Limb (tissue), 2 donors: ENCODE results near the gene AHI1.
"Not testable (repeated sequence)": the region's sequence is repeated elsewhere in the genome, so short reads cannot be mapped to it uniquely, and the experiment has no call there.

Experiments used
- DNase-seq, 2 donors: peaks; one replicate each; pipeline ENCODE4 v3.0.0-alpha.2; 2016; ENCODE audit errors: extremely low spot score in 2 of 2

Gene AHI1

DNA sequence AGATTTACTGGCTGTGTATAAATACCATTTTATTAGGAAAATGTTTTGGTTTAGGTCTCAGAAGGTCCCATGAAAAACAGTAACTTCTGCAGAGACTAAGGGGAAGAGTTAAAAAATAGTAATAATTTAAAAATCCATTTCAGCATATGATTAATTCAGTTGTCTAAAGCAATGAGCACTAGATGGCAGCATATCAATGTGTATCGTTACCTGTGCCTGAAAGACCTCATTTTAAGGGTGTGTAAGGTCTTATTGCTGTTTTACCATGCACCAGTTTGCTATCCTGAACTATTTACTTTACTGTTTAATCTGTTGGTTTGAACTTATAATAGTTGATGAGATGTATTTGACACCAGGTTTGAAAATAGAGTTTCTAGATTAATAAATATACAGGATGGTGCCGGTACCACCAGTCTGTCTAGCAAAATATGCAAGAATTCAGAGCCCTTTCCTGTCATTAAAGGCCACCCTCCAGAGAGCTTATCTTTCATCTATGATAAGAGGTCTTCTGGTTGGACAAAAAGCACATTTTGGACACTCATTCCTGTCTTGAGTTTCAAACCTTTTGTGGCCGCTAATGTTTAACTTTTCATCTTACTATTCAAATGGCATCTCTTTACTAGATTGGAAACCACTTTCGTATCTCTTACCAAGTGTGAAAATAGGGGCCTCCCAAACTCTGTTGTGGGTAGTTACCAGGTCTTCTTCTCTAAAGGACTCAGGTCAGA lies 8.9 kb upstream of the AHI1 start:
- peak in 1 of 2 donors; percentile 64 for DNase-seq

DNA sequence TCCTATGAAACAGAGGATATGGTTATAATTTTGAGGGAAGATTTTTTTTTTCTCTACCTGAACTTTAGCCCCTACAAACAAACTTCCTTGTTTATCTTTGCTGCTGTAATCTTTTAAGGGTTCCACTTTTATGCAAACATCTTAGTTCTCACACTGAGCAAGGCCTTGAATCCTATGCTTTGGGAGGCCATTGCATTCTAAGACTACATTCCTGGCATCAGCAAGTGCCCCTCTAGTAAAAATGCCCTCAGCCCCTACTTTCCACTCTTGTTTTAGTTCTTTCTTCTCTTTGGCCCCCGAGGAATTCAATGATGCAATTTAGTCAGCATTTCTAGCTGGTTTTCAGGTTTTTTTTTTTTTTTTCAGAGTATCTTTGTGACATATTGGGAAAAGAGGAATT lies 8.1 kb upstream of the AHI1 start:
- no peak for DNase-seq

DNA sequence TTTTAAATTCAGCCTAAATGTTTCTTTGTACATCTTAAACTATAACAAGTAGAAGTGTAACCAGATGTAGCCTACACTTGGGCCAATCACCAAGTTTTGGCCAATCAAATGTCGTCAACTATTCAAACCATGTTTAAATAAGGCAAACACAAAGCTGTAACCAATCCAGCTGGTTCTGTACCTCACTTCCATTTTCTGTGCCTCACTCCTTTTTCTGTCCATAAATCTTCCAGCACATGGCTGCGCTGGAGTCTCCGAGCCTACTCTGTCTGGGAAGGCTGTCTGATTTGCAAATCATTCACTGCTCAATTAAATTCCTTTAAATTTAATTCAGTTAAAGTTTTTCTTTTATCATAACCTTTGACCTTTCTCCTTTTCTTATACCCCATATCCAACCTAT lies 7.7 kb upstream of the AHI1 start:
- DNase-seq: no peak

DNA sequence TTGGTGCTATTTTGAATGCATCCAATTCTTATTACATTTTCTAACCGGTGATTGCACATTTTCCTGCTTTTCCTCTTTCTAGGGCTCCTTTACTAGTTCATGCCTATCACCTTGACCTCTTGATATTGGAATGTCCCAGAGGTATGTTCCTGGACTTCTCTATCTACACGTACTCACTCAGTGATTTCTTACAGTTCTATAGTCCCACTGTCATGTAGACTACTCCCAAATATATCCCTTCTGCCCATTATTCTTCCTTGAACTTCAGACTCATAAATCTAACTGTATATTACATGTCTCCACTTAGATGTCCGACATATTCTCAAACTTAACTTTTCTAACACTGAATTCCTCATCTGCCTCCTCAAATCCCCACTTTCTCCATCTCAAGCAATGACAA lies 7.2 kb upstream of the AHI1 start:
- DNase-seq: no peak

DNA sequence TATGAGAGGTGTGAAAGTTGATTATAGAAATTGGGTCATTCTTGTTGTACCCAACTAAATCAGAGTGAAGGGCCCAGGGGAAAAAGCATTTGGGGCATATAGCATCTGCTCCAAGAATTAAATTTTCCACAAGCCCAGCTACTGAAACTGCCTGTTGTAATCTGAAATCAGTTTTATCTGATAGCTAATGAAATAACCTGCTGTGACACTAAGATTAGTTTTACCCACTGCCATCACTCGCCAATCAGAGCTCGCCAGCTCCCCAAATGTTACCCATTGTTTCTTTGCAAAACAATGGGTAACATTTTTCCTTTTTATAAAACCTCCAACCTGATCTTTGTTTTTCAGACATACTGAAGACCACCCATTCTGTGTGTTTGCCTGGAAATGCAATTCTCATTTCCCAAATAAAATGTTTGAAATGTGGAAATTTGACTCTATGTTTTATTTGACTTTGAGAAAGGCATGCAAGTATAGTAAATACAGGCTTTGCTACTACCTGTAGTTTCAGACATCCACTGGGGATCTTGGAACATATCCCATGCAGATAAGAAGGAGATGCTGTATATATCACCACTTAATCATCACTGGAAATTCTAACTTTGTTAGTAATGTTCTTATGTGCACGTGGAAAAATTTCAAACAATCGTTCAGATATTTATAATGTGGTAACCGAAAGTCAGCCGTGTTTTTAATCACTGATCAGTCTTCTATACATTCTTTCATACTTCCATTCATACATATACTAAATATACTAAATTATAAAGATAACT lies 6.3 kb upstream of the AHI1 start:
- no peak for DNase-seq

DNA sequence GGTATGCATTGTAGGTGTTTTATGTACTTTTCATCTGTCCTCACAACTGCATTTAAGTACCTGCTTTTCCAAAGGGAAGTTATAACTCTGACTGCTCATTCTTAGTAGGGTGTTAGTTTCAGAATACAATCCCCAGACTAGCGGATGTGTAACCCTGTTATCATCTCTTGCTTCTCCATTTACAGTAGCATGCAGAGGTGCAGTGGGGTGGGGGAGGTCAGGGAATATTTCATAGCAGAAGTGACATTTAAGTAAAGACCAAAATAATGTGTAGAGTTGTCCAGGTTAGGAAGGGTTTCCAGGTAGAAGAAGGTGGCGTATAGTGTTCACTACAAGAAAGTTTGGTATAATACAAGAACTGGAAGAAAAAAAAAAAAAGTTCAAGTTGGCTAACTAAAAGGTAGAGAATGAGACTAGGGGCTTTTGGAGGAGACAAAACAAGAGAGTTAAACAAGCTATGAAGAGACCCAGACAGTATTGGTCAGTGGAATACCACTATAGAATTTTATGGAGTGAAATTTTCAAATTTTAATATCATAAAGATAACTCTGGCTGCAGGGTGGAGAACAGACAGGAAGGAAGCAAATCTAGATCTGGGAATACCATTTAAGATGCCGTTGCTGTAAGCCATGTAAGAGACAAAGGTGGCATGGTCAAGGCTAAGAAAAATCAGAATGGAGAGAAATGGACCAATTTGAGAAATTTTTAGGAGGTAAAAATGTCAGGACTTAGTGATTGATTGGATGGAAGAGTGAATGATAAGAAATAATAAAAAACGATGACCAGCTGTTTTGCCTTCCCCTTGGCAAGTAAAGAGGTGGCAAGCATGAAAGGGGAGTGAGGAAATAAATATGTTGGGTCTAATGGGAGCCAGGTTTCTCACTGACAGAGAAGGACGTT lies 2.2 kb upstream of the AHI1 start:
- no peak for DNase-seq

DNA sequence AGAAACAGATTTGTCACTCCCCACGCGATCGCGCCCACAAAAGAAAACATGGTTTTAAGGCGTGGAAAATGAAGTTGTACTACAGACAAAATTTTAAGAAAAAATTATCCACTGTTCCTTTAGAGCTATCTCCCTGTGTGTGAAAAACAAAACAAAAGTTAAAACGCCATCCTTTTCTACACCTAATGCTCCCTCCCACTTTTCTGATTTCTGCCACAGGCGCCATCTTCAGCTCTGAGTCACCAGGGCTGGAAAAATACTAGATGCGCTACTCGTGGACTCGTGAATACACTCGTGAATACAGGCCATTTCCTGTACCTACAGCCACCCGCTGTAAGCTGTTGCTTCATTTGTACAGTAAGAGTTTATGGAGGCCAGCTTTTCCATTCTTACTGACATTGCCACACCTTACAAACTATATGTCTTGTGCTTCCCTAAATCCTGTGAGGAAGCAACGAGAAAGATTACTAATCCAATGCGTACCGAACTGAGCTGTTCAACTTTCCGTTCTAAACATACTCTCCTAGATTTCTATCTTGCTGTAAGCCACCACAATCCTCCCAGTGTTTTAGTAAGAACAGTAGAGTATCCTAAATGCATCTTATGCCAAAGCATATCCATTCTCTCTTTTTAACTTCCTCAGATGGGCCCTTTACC lies 773 bp upstream of the AHI1 start:
- peak; percentile 75 to 84 for DNase-seq

DNA sequence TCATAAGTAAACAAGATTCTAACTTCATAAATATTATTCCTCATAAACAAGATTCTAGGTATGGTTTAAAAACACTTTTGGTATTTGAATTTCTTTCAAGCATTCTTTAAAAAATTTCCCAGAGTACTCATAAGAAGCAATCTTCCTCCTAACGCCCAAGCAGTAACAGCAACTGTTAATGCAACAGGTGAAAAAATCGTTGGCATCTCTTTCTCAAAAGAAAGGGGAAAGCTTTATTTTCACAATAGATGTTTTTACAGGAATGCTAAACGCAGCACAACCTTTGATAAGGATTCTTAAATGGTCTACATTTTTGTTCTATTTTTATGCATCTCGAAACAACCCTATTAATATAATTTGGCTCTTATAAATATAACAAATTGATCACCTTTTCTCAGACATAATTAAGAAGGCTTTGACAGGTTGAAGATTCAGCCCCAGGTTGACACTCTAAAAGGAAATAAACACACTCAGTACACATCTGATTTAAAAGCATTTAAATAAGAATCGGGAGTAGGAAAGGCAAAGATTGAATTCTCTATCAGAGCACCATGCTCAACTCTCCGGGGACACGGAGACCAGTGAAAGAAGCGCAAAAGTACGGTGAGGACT lies 634 bp downstream of the AHI1 start:
- peak in 1 of 2 donors; percentile 10 for DNase-seq

DNA sequence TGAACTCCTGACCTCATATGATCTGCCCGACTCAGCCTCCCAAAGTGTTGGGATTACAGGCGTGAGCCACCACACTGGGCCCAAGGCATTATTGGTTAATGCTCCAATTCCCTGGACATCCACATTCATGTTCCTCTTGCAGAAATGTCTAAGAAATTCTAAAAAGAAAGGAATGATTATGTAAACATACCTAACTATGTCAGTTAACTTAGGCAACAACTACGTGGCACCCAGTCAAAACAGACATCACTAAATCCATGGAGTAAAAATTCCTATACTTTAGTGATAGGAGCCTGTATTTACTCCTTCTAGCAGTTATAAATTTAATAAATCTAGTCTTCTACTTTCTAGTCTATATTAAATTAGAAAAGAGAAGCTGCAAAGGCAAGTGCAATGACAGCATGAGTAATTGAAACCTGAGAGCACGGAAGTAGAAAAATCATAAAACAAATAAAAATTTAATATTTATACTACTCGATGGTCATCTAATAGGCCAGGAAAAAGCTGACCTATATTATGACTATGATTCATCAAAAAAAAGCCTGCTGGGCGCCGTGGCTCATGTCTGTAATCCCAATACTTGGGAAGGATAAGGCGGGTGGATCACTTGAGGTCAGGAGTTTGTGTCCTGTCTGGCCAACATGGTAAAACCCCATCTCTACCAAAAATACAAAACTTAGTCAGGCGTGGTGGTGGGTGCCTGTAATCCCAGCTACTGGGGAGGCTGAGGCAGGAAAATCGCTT lies 4.2 kb downstream of the AHI1 start:
- DNase-seq: no peak

DNA sequence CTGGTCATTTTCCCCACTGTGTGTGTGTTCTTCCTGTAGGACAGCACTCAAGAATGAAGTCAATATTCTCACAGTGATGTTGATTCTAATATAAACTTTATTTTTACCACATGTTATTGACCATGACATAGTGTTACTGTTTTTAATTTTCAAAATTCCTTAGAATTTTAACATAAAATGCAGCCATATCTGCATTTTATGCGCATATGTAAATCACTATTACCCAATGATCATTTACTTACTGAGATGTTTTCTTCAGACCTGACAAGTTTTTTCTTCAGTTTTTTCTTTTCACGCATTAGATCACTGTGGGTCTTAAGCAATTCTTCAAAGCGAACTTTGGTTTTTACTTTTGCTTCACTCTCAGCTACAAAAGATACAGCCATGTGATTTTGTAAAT lies 7.2 kb downstream of the AHI1 start:
- no peak for DNase-seq

DNA sequence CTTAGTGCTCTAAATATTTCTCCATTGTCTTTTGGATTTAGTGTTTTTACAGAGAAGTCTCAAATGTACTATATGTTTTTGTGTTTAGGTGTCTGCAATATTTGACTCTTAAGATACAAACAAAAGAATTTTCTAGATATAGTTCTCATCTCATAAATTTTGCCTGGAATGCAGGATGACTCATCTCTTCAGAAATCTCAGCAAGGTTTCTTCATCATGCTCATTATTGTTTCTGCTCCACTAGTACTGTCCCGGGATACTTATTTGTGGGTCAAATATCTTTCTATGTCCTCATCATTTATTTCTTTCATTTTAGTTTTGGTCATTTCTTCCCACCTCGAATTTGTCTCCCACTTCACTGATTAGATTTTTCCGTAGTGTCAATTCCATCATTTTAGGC lies 9.5 kb downstream of the AHI1 start:
- DNase-seq: no peak

DNA sequence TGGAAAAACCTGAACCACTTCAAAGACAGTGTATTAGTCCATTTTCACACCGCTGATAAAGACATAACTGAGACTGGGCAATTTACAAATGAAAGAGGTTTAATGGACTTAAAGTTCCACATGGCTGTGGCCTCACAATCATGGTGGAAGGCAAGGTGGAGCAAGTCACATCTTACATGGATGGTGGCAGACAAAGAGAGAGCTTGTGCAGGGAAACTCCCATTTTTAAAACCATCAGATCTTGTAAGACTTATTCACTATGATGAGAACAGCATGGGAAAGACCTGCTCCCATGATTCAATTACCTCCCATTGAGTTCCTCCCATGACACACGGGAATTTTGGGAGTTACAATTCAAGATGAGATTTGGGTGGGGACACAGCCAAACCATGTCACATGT lies 13.6 kb downstream of the AHI1 start:
- DNase-seq: not testable (repeated sequence)

DNA sequence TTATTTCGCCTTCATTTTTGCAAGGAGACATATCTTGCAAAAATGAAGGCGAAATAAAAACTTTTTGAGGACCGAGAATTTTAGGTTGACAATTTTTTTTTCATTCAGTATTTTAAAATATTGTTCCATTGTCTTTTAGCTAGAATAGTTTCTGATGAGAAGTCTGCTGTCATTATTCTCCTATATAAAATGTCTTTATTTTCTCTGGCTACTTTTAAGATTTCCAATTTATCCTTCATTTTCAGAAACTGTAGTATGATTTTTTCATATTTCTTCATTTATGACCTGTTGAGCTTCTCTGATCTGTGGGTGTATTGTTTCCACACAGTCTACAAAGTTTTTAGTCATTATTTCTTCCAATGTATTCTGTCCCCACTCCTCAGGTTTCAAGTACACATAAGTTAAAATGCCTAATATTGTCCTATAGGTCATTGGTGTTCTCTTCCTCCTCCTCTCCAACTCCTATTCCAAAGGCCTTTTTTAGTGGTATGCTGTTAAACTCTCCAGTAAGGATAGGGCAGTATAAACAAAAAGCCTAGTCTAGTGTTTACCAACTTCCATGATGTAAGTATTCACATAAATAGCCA lies 15.7 kb downstream of the AHI1 start:
- peak in 1 of 2 donors; percentile 17 for DNase-seq

DNA sequence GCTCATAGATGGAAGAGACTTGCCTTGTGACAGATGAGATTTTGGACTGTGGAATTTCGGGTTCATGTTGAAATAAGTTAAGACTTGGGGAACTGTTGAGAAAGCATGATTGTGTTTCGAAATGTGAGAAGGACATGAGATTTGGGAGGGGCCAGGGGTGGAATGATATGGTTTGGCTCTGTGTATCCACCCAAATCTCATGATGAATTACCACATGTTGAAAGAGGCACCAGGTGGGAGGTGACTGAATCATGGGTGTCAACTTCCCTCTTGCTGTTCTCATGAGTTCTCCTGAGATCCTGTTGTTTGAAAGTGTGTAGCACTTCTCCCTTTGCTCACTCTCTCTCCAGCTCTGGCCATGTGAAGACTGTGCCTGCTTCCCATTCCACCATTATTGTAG lies 17.9 kb downstream of the AHI1 start:
- DNase-seq: no peak

DNA sequence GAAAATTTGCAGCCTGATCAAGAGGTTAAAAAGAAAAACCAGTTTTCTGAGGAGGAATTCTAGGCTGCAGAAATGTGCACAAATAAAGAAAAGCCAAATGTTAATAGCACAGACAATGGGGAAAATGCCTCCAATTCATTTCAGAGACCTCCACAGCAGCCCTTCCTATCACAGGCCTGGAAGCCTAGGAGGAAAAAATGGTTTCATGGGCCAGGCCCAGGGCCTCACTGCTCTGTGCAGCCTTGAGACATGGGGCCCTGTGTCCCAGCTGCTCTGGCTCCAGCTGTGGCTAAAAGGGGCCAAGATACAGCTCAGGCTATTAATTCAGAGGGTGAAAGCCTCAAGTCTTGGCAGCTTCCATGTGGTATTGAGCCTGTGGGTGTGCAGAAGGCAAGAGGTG lies 18.9 kb downstream of the AHI1 start:
- no peak for DNase-seq

DNA sequence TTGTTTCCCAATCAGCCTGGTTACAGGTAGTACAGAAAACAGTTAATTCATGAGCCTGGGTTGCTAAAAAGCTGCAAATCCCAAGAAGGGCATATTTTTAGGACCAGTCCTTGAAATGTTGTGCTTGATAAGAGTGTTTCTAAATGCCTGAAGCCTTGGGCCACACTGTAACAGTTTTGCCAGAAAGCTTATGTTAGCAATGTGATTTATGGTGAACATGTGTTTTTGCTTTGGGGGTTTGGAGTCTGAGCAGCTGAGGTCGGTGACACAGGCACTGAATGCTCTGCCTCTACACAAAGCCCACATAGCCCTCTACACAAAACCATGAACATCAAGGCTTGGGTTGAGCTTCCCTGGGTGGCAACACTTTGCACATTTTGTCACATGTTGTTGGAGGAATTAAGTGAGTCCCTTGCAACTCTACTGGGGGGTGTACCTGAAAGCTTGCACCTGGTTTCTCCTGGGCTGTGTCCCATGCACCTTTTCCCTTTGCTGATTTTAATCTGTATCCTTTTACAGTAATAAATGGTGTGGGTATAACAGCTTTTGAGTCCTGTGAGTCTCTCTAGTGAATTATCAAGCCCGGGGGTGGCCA lies 22.2 kb downstream of the AHI1 start:
- peak; percentile 31 to 65 for DNase-seq

DNA sequence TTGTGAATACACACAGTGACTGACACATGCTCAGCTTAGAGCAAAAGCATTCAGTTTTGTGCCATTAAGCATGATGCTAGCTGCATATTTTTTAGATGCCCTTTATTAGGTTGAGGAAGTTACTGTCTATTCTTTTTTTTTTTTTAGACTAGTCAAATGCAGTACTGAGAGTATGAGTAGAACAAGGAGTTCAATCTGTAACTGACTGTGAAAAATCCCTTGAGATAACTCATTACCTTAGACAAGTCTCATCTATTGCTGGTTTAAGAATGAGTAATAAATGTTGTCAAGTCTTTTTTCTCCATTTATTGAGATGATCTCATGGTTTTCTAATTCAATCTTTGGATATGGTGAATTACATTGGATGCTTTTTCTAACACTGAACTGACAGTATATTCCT lies 23.2 kb downstream of the AHI1 start:
- no peak for DNase-seq

DNA sequence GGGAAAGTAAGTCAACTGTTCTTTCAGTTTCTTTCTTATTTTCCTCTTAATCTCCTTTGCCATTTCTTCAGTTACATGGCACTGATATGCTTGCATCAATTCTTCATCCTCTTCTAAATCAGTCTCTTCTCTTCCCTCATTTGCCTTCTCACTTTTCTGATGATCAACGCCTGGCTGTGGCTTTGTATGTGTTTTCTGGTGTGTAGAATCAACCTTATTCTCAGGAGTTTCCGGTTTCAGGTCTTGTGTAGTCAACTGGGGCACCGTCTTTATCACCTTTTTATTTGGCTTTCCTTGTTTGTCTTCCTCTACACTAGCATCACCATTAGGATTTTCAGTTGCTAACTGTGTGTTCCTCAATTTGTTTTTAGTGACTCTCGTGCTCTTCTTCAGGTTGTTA lies 31.6 kb downstream of the AHI1 start:
- DNase-seq: no peak

DNA sequence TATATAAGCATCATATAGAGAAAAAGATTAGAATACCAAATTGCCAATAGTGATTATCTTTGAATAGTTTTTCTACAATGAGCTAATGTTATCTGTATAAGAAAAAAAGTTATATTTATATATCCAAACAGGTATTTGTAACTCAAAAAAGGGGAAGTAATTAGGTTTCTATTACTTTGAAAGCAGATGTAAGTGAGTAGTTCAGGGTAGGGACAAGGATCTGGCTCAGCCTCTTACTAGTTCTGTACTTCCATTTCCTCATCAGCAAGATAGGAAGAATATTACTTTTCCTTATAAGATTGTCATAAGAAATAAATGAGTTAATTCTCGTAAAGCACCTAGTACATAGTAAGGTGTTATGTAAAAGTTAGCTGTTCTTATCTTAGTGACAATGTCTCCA lies 32.2 kb downstream of the AHI1 start:
- DNase-seq: no peak

DNA sequence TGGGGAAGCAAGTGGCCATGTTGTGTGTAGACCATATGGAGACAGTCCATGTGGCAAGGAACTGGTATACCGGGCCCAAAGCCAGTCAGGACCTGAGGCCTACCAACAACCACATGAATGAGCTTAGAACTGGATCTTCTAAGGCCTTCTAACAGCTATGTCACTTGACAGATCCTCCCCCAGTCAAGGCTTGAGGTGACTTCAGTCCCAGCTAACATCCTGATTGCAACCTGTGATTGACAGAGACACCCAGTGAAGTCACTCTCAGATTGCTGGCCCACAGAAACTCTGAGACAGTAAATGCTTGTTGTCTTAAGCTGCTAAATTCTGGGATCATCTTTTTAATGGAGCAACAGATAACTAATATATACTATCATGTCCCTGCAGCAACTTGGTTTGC lies 32.9 kb downstream of the AHI1 start:
- no peak for DNase-seq
